Loucy (cell line): ENCODE results near the gene THTPA.

Experiments used
- H2AFZ ChIP-seq: fragments of 200-600 bp; sonication (generic); 2 replicates; pipeline ENCODE4 v1.6.0; 2016; ENCODE audit warnings: antibody characterized with exemption, mild to moderate bottlenecking, low read length, moderate library complexity
- H3F3A ChIP-seq: fragments of 200-600 bp; 2 replicates; pipeline ENCODE4 v1.6.0; 2016; ENCODE audit warnings: antibody characterized with exemption, low read depth, mild to moderate bottlenecking
- H3K27me3 ChIP-seq: fragments of 200-600 bp; sonication (generic); 2 replicates; pipeline ENCODE4 v1.6.1; 2014; ENCODE audit warnings: low read length, mild to moderate bottlenecking; ENCODE audit not compliant: insufficient read depth, poor library complexity, severe bottlenecking
- H3K36me3 ChIP-seq: fragments of 200-600 bp; sonication (generic); 2 replicates; pipeline ENCODE4 v1.6.1; 2016; ENCODE audit warnings: low read length; ENCODE audit not compliant: insufficient read depth
- H3K4me1 ChIP-seq: fragments of 200-600 bp; sonication (generic); 2 replicates; pipeline ENCODE4 v1.5.1; 2014; ENCODE audit warnings: low read length, mild to moderate bottlenecking; ENCODE audit not compliant: insufficient read depth, poor library complexity, severe bottlenecking
- H3K4me2 ChIP-seq: fragments of 200-600 bp; sonication (generic); 2 replicates; pipeline ENCODE4 v1.6.0; 2014; ENCODE audit warnings: antibody characterized with exemption, low read length, low read depth, mild to moderate bottlenecking; ENCODE audit not compliant: poor library complexity, severe bottlenecking
- H3K4me3 ChIP-seq: fragments of 200-600 bp; sonication (generic); 2 replicates; pipeline ENCODE4 v1.5.1; 2014; ENCODE audit warnings: low read length, mild to moderate bottlenecking, mixed read lengths; ENCODE audit not compliant: poor library complexity, severe bottlenecking
- H3K79me2 ChIP-seq: fragments of 200-600 bp; sonication (generic); 2 replicates; pipeline ENCODE4 v1.6.1; 2014; ENCODE audit warnings: low read length; ENCODE audit not compliant: insufficient read depth
- H3K9ac ChIP-seq: fragments of 200-600 bp; sonication (generic); 2 replicates; pipeline ENCODE4 v1.6.0; 2014; ENCODE audit warnings: mild to moderate bottlenecking, low read depth, low read length, moderate library complexity; ENCODE audit not compliant: poor library complexity, severe bottlenecking
- H3K9me2 ChIP-seq: fragments of 200-600 bp; sonication (generic); replicated peaks from 2 replicates; pipeline ENCODE4 v1.6.1; 2016; ENCODE audit warnings: low read depth, low read length, mixed read lengths
- H3K9me3 ChIP-seq: fragments of 200-600 bp; sonication (generic); 2 replicates; pipeline ENCODE4 v1.6.1; 2014; ENCODE audit warnings: mild to moderate bottlenecking, antibody characterized with exemption, low read length, low read depth; ENCODE audit not compliant: insufficient read depth
- H4K20me1 ChIP-seq: fragments of 200-600 bp; sonication (generic); 2 replicates; pipeline ENCODE4 v1.6.0; 2014; ENCODE audit warnings: antibody characterized with exemption, low read length, mild to moderate bottlenecking; ENCODE audit not compliant: insufficient read depth, poor library complexity, severe bottlenecking
- EZH2phosphoT487 ChIP-seq: fragments of 200-600 bp; IDR thresholded peaks from 2 replicates; pipeline ENCODE4 v1.6.1; 2018; ENCODE audit warnings: antibody characterized with exemption, mild to moderate bottlenecking, moderate library complexity, borderline replicate concordance
- TF ChIP-seq, protein P1 (sequence below): fragments of 200-600 bp; sonication (generic); conservative IDR thresholded peaks from 2 replicates; pipeline ENCODE4 v1.5.1; 2014; ENCODE audit warnings: mild to moderate bottlenecking, antibody characterized with exemption, low read length

Gene THTPA

DNA sequence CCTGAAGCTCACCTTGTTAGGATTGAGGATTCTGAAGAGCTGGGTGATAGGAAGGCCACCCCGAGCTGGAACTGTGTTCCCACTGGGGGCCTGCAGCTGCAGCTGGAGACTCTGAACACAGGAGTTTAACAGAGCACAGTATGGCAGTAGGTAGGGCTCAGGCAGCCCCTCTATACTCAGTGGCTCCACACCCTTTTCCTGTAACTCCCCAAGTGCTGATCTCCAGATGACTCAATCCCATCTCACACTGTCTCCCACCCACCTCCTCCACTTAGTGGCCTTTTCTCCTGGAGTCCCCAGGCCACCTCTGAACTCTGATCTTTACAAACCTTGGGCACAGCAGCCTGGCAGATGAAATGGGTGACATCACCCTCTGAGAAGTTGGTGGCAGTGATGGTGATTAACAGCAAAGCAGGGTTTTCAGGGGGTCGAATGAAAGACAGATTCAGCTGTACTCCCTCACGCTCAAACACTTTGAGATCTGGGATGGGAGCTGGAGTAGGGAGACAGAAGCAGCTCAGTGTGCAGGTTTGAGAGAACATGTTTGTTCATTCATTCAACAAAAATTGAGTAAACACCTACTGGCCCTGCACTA is 4.0 kb downstream of the THTPA start:
- H3K4me1 ChIP-seq, result peaks cover 8% of the 10 kb centered on the region
- H3K4me3 ChIP-seq, result no peak overlapping the region
- H2AFZ ChIP-seq, result no peak overlapping the region
- no peaks in the 10 kb centered on the region for H3F3A ChIP-seq
- peaks cover 16% of the 10 kb centered on the region; the same call in 1 of the 2 replicates for H3K79me2 ChIP-seq
- no peak for TF ChIP-seq EZH2phosphoT487
- TF ChIP-seq, protein P1, sequence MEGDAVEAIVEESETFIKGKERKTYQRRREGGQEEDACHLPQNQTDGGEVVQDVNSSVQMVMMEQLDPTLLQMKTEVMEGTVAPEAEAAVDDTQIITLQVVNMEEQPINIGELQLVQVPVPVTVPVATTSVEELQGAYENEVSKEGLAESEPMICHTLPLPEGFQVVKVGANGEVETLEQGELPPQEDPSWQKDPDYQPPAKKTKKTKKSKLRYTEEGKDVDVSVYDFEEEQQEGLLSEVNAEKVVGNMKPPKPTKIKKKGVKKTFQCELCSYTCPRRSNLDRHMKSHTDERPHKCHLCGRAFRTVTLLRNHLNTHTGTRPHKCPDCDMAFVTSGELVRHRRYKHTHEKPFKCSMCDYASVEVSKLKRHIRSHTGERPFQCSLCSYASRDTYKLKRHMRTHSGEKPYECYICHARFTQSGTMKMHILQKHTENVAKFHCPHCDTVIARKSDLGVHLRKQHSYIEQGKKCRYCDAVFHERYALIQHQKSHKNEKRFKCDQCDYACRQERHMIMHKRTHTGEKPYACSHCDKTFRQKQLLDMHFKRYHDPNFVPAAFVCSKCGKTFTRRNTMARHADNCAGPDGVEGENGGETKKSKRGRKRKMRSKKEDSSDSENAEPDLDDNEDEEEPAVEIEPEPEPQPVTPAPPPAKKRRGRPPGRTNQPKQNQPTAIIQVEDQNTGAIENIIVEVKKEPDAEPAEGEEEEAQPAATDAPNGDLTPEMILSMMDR, result no peak
- no peaks in the 10 kb centered on the region for H3K27me3 ChIP-seq
- peaks cover 32% of the 10 kb centered on the region; the same call in 1 of the 2 replicates for H3K36me3 ChIP-seq
- H3K9me2 ChIP-seq, result no peaks in the 10 kb centered on the region
- peaks cover 7% of the 10 kb centered on the region for H4K20me1 ChIP-seq
- no peak overlapping the region for H3K9ac ChIP-seq
- H3K4me2 ChIP-seq, result no peak overlapping the region
- H3K9me3 ChIP-seq, result no peaks in the 10 kb centered on the region

DNA sequence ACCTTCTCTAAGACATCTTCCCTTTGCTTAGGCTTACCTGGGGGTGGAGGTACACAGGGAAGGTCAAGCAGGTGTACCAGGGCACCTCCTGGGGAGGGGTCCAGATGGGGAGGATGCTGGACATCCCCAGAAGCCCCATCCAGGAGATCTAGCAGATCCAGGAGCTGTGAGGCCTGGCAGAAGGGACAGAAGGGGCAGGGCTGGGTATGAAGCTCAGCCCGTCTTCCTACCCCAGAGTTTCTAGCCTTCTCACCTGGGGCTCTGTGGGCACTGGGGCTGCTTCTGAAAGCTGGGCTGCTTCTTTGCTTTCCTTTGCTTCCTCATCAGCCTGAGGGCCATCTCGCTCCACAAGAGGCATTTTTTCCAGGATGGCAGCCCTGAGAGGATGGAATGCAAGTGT is 5.2 kb downstream of the THTPA start:
- peaks cover 15% of the 10 kb centered on the region for H4K20me1 ChIP-seq
- no peak for TF ChIP-seq EZH2phosphoT487
- TF ChIP-seq, protein P1, result no peak
- peaks cover 39% of the 10 kb centered on the region; the same call in 1 of the 2 replicates for H3K36me3 ChIP-seq

DNA sequence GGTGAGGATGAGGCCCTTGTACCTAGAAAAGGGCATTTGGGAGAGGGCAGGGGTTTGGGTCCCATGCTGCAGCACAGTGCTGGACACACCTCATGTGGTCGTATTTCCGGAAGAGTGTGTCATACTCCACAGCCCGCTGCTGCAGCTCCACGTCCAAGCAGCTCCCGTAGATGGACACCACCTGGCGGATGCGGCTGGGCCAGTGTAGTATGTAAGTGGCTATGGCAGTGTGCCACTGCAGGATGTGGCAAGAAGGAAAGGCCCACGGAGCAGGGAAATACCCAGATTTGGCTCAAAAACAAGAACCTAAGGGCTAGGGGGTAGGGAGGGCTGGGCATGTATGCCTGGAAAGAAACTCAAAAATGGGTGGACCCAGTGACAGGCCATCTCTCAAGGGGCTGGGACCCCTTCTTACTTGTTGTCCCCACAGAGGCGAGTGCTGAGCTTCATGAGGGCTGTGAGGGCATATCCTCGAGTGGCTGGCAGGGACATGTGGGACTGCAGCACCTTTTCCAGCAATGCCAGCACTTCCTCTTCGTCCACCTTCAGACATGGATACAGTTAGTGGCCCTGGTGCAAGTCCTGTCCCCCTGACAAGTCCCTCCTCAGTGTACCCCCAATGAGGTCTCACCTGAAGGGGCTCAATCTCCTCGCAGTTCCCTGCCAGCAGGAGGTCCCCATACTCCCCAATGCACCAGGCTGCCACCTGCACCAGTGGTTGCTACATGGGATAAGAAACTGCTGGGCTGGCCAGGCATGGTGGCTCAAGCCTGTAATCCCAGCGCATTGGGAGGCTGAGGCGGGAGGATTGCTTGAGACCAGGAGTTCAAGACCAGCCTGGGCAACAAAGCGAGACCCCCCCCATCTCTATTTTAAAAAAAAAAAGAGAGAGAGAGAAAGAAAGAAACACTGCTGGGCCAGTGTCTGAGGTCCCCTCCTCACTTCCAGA is 6.1 kb downstream of the THTPA start:
- H3K9ac ChIP-seq, result no peak overlapping the region
- no peaks in the 10 kb centered on the region for H3F3A ChIP-seq
- H3K9me3 ChIP-seq, result no peaks in the 10 kb centered on the region
- peaks cover 39% of the 10 kb centered on the region; the same call in 1 of the 2 replicates for H3K36me3 ChIP-seq
- no peak overlapping the region for H2AFZ ChIP-seq
- H3K4me2 ChIP-seq, result no peak overlapping the region
- H3K27me3 ChIP-seq, result no peaks in the 10 kb centered on the region
- H3K4me1 ChIP-seq, result peaks cover 6% of the 10 kb centered on the region
- H4K20me1 ChIP-seq, result peaks cover 22% of the 10 kb centered on the region
- H3K79me2 ChIP-seq, result peaks cover 23% of the 10 kb centered on the region
- no peaks in the 10 kb centered on the region for H3K9me2 ChIP-seq
- H3K4me3 ChIP-seq, result no peak overlapping the region
- TF ChIP-seq EZH2phosphoT487, result no peak
- TF ChIP-seq, protein P1, result no peak

More for the DNA sequence above, 5.2 kb downstream of the THTPA start:
- Histone ChIP-seq H3F3A (no peaks in the 10 kb centered on the region), H2AFZ (no peak overlapping the region), H3K79me2 (peaks cover 23% of the 10 kb centered on the region; the same call in 1 of the 2 replicates), H3K4me2 (no peak overlapping the region), H3K4me3 (no peak overlapping the region), H3K9me3 (no peaks in the 10 kb centered on the region), H3K9ac (no peak overlapping the region), H3K9me2 (no peaks in the 10 kb centered on the region), H3K27me3 (no peaks in the 10 kb centered on the region), H3K4me1 (peaks cover 8% of the 10 kb centered on the region)
